Neuron (in vitro differentiated cells): Measurements from ENCODE around the gene CIZ1.

Source experiments
- H2AFZ ChIP-seq: one replicate; pipeline ENCODE4 v1.6.1; 2013; ENCODE audit warnings: low read depth, mild to moderate bottlenecking, inconsistent platforms, low read length, moderate library complexity
- H3K27me3 ChIP-seq: one replicate; pipeline ENCODE4 v1.6.1; 2013; ENCODE audit warnings: low read length; ENCODE audit not compliant: insufficient read depth
- H3K36me3 ChIP-seq: one replicate; pipeline ENCODE4 v1.6.1; 2013; ENCODE audit warnings: low read length; ENCODE audit not compliant: insufficient read depth
- H3K4me1 ChIP-seq: one replicate; pipeline ENCODE4 v1.6.1; 2013; ENCODE audit warnings: low read length; ENCODE audit not compliant: insufficient read depth
- H3K4me3 ChIP-seq: 2 replicates; pipeline ENCODE4 v1.5.1; 2013; ENCODE audit warnings: mild to moderate bottlenecking, low read length, moderate library complexity
- H3K9me3 ChIP-seq: one replicate; pipeline ENCODE4 v1.6.1; 2013; ENCODE audit warnings: low read length

Gene CIZ1

DNA sequence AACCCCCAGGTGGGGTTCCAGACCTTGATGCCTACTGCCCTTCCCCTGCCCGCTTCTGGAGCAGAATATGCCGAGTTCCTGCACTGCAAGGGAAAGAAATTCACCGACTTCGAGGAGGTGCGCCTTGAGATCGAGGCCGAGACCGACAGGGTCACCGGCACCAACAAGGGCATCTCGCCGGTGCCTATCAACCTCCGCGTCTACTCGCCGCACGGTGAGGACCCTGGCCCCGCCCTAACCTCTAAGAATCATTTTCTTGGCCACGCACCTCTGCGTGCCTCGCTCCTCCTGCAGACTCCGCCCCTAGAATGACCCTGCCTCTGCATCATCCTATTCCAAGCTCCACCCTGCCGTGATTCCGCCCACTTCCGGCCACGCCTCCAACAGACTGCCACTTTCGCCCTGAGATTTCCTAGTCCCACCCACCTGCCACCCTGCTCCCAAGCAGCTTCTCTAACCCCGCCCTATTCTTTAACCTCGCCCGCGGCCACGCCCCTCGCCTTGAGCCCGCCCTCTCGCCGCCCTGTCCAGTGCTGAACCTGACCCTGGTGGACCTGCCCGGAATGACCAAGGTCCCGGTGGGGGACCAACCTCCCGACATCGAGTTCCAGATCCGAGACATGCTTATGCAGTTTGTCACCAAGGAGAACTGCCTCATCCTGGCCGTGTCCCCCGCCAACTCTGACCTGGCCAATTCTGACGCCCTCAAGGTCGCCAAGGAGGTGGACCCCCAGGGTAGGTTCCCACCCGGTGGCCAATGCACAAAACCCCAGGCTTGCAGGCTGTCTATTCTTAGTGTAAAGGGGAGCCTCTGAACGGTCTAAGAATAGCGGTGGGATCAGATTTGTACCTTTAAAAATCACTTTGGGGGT is 27.4 kb upstream of the CIZ1 start:
- Histone ChIP-seq H2AFZ (no peak overlapping the region), H3K36me3 (peaks cover 31% of the 10 kb centered on the region), H3K4me1 (peaks cover 14% of the 10 kb centered on the region), H3K27me3 (no peaks in the 10 kb centered on the region), H3K9me3 (no peaks in the 10 kb centered on the region), H3K4me3 (no peak overlapping the region)

GRCh38 chr9:128218172-128218517 is 26.8 kb upstream of the CIZ1 start:
- Histone ChIP-seq H3K4me3 (no peak overlapping the region), H2AFZ (no peak overlapping the region), H3K4me1 (peaks cover 14% of the 10 kb centered on the region), H3K27me3 (no peaks in the 10 kb centered on the region), H3K36me3 (peaks cover 27% of the 10 kb centered on the region), H3K9me3 (no peaks in the 10 kb centered on the region)

DNA sequence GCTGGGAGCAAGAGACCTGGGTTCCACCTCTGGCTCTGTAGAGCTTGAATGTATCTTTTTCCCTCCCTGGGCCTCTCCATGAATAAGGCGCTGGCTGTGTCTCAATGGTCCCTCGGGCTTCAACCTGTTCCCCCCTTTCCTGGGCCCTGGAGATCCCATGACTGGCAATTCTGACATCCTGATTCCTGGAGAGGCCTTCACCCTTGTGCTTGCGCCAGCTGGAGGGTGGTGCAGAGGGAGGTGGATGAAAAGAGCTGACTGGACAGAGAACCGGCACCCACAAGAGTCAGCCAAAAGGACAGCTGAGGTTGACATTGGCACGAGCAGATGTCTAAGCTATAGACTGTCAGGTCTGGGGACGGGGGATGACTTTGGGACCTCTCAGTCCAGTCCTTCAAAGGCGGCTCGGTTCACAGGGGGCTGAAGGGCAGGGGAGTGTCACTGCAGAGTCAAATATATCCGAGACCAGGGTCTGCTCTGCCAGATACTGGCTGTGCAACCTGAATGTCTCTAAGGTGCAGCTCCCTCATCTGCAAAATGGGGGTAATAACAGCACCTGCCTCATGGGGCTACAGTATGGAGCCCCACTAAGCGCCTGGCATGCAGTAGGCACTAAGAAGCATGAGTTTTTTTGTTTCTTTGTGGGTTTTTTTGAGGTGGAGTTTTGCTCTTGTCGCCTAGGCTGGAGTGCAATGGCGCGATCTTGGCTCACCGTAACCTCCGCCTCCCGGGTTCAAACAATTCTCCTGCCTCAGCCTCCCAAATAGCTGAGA is 25.6 kb upstream of the CIZ1 start:
- H3K4me3 ChIP-seq = no peak overlapping the region
- no peaks in the 10 kb centered on the region for H3K9me3 ChIP-seq
- H2AFZ ChIP-seq = no peak overlapping the region
- H3K4me1 ChIP-seq = peaks cover 14% of the 10 kb centered on the region
- H3K36me3 ChIP-seq = peaks cover 16% of the 10 kb centered on the region
- H3K27me3 ChIP-seq = no peaks in the 10 kb centered on the region

DNA sequence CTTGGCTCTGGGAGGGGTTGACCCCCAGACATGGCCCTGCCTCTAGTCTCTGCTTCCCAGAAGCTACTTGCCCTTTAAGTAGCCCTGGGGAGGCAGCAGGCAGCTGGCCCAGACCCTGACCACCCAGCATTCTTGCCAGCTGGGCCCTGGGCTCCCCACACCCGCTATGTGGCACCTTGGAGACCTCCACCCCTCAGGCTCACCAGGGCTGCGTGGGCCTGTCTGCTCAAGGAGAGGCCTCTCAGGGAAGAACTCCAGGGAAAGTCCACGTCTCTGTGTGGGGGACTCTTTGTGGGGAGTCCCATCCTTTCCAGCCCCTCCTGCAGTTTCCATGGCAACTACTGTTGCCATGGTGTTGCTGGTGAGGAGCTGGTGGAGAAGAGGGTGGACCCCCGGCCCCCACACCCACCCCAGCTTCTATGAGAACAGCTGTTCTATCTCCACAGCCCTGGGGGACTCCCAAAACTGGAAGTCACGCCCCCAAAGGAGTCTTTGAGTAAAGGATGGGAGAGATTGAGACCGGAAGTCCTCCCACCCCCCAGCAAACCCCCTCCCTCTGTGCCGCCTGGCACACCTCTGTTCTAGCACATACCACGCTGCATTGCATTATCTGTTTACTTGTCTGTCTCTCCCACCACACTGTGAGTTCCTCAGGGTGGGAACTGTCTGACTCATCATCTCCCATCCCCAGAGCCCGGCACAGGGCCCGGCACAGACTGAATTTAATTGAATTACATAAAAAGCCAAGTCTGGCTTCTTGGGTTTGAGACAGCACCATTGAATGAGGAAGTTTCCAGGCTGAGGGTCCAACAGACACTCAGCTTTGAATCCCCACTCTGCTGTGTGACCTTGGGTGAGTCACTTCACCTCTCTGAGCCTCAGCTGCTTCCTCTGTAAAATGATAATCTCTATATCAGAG is 24.4 kb upstream of the CIZ1 start:
- Histone ChIP-seq H3K36me3 (peaks cover 12% of the 10 kb centered on the region), H3K4me1 (peaks cover 14% of the 10 kb centered on the region), H3K27me3 (no peaks in the 10 kb centered on the region), H3K4me3 (no peak overlapping the region), H3K9me3 (no peaks in the 10 kb centered on the region), H2AFZ (no peak overlapping the region)

DNA sequence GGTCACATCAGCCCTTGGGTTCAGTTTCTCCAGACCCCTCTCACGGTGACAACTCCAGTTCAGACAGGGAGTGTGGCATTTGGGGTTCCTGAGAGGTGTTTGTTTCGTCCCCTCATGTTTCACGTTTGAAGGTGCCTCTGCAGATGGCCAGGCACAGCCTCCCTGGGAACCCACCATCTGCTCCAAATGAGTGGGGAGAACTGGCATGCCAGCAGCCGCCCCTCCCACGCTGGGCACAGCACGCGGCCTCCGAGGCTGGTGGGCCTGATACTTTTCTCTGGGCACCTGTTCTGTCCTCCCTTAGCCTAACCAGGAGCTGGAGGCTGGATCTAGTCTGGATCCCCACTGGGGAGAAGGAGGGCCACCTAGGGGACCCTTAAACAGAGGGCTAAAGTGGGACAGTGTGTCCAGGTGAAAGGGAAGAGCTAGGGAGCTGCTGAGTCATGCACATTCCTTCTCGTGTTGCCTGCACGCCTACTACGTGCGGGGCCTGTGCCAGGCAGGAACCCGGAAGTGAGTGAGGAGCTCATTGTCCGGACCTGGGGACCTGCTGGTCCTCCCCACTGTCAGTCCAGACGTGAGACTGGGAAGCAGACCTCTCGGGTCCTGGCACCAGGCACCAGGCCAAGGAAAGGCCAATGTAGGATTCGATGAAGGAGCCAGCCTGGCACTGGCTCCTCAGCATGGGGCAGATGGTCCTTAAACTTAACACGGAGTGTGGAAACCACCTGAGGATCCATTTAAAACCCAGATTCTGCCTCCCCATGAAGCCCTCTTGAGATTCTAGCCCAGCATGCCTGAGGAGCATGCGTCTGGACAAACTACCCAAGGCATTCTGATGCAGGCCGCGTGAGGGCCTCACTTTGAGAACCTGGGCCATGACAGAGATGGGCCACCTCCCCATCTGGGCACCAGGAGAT is 23.5 kb upstream of the CIZ1 start:
- Histone ChIP-seq H3K36me3 (peaks cover 6% of the 10 kb centered on the region), H3K4me1 (peaks cover 14% of the 10 kb centered on the region), H3K9me3 (no peaks in the 10 kb centered on the region), H3K27me3 (no peaks in the 10 kb centered on the region), H3K4me3 (no peak overlapping the region), H2AFZ (no peak overlapping the region)

DNA sequence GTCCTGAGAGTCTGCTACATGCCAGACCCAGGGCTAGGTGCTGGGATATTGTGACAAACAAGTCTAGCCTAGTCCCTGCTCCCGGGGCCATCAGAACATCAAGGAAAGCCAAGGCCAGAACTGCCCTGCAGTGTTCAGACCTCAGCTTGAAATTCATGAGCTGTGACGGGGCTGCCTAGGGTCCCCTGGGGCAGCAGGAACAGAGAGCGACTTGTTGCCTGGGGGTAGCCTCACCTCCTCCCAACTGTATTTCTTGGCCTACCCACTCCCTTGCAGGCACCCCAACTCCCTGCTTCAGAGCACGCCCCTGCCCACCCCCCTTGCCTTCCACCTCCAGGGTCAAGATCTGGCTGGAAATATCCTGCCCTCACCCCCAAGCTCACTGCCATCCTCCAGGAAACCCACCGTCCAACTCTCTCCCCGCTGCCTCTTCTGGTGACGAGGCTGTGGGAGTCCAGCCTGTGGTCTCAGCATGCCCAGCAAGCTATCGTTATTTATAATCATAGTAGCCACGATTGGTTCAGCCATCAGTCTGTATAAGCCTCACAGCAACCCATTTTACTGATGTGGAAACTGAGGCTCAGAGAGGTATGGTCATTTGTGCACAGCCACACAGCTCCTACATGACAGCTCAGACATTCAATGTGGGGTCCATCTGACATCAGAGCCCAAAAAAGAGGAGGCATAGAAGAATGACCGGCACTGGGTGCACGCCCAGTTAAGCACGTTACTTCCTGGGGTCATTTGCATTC is 22.6 kb upstream of the CIZ1 start:
- H3K4me1 ChIP-seq = peaks cover 14% of the 10 kb centered on the region
- H3K4me3 ChIP-seq = no peak overlapping the region
- no peaks in the 10 kb centered on the region for H3K9me3 ChIP-seq
- peaks cover 5% of the 10 kb centered on the region for H3K36me3 ChIP-seq
- no peak overlapping the region for H2AFZ ChIP-seq
- H3K27me3 ChIP-seq = no peaks in the 10 kb centered on the region

DNA sequence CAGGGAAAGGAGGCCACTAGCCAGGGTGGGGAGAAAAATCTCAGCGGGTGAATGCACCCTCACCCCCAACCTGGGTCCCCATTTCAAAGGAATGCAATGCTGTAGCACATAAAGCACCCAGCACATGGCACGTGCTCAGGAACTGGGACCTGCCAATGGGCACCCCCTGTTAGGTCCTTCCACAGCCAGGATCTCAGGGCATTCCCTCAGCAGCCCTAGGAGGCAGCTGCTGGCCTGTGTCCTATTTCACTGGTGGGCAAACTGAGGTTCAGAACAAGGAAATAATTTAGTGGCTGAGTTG is 20.6 kb upstream of the CIZ1 start:
- H3K27me3 ChIP-seq = no peaks in the 10 kb centered on the region
- H3K9me3 ChIP-seq = no peaks in the 10 kb centered on the region
- H3K4me3 ChIP-seq = no peak overlapping the region
- H3K36me3 ChIP-seq = no peaks in the 10 kb centered on the region
- H2AFZ ChIP-seq = no peak overlapping the region
- H3K4me1 ChIP-seq = peaks cover 14% of the 10 kb centered on the region

- H3K9me3 ChIP-seq = no peaks in the 10 kb centered on the region
- H3K4me3 ChIP-seq = no peak overlapping the region
- no peaks in the 10 kb centered on the region for H3K27me3 ChIP-seq
- no peaks in the 10 kb centered on the region for H3K36me3 ChIP-seq
- no peak overlapping the region for H2AFZ ChIP-seq
- peaks cover 14% of the 10 kb centered on the region for H3K4me1 ChIP-seq
Measured at GRCh38 chr9:128211186-128211980, 20.0 kb upstream of the CIZ1 start.

- Histone ChIP-seq H3K36me3 (no peaks in the 10 kb centered on the region), H3K9me3 (no peaks in the 10 kb centered on the region), H3K4me3 (no peak overlapping the region), H3K27me3 (no peaks in the 10 kb centered on the region), H2AFZ (no peak overlapping the region), H3K4me1 (peaks cover 8% of the 10 kb centered on the region)
Measured at GRCh38 chr9:128208946-128209669, 17.7 kb upstream of the CIZ1 start.

DNA sequence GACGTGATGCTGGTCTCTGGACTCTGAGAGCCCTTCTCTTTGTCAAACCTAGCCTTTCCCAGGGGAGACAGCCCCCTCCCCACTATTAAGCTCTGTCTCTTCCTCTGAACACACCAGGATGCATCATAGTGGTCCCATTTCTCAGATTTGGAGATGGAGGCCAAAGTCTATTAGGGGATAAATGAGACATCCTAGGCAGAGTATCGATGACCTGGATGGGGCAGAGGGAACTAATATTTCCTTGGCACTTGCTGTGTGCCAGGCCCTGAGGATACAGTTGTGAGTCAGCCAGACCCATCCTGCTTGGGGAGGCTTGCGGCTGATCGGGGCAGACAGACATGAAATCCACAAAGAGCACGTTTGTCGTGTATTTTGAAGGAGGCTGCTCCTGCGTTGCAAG is 17.0 kb upstream of the CIZ1 start:
- Histone ChIP-seq H3K9me3 (no peaks in the 10 kb centered on the region), H3K27me3 (no peaks in the 10 kb centered on the region), H3K4me1 (peaks cover 8% of the 10 kb centered on the region), H2AFZ (no peak overlapping the region), H3K36me3 (no peaks in the 10 kb centered on the region), H3K4me3 (no peak overlapping the region)
